NB4 (cell line): ENCODE data around the gene MORN1.

Experiments
- DNase-seq: peaks from one replicate; pipeline ENCODE4 v3.0.0; 2010; ENCODE audit warnings: low read depth
- H3K4me3 ChIP-seq: one replicate; pipeline ENCODE4 v1.5.1; 2011; ENCODE audit warnings: mild to moderate bottlenecking, low read depth, low read length, moderate library complexity
- CTCF ChIP-seq: IDR thresholded peaks from one replicate; pipeline ENCODE4 v1.5.1; 2012; ENCODE audit warnings: low read depth, low read length
- MAX ChIP-seq: IDR thresholded peaks from 2 replicates; pipeline ENCODE4 v1.6.1; 2011; ENCODE audit warnings: low read depth, low read length
- MYC ChIP-seq: IDR thresholded peaks from 2 replicates; pipeline ENCODE4 v1.6.1; 2011; ENCODE audit warnings: low read depth, low read length
- POLR2A ChIP-seq: IDR thresholded peaks from 2 replicates; pipeline ENCODE4 v1.6.1; 2011; ENCODE audit warnings: mild to moderate bottlenecking; ENCODE audit not compliant: insufficient read length; ENCODE audit errors: extremely low read depth

The MORN1 gene

GRCh38 chr1:2306151-2306978 lies 85.0 kb downstream of the MORN1 start:
- DNase-seq: no peak
- H3K4me3 ChIP-seq: no peak overlapping the region
- TF ChIP-seq MAX (no peak), CTCF (no peak), POLR2A (no peak), MYC (no peak)

GRCh38 chr1:2304921-2305681 lies 86.3 kb downstream of the MORN1 start:
- no peak overlapping the region for H3K4me3 ChIP-seq
- DNase-seq: no peak
- TF ChIP-seq MAX: no peak
- no peak for TF ChIP-seq CTCF
- no peak for TF ChIP-seq MYC
- TF ChIP-seq POLR2A: no peak

- DNase-seq: no peak
- no peak overlapping the region for H3K4me3 ChIP-seq
- TF ChIP-seq POLR2A (no peak), CTCF (no peak), MYC (no peak), MAX (no peak)
Observed at GRCh38 chr1:2304282-2304681, 87.1 kb downstream of the MORN1 start.

GRCh38 chr1:2303781-2304180 lies 87.6 kb downstream of the MORN1 start:
- no peak overlapping the region for H3K4me3 ChIP-seq
- no peak for DNase-seq
- TF ChIP-seq CTCF (no peak), POLR2A (no peak), MAX (no peak), MYC (no peak)

- no peak overlapping the region for H3K4me3 ChIP-seq
- TF ChIP-seq MYC (no peak), CTCF (no peak), POLR2A (no peak), MAX (no peak)
- DNase-seq: no peak
Observed at GRCh38 chr1:2303016-2303775, 88.2 kb downstream of the MORN1 start.
